HL-60/S4 treated with retinoic acid at 250 ng/mL for 4 days and 3 days (cell line): Measurements from ENCODE around the gene AKAIN1.

ENCODE experiments used
- in situ Hi-C: fragments of 300-500 bp; cut with MboI; formaldehyde crosslinking; loops from 2 replicates; pipeline ENCODE4 v1.7.0; 2022; ENCODE audit warnings: low sequenced_read_pairs

AKAIN1 gene

GRCh38 chr18:5097116-5097703 is 99.8 kb downstream of the AKAIN1 start:
- in situ Hi-C loops: no loop called here

GRCh38 chr18:5095239-5095638 is 101.8 kb downstream of the AKAIN1 start:
- in situ Hi-C loops: no loop called here

- in situ Hi-C loops: no loop called here
These were observed 103.2 kb downstream of the AKAIN1 start for GRCh38 chr18:5093902-5094301.
